ENCODE measurements around the gene MAFG. TPM values are rescaled to one million over a fixed set of nuclear protein-coding genes. Genes with fewer than 3 reads are reported as not detected.

The MAFG gene
- total RNA-seq, 1 experiment from 2014 or later = 49.7 TPM

DNA sequence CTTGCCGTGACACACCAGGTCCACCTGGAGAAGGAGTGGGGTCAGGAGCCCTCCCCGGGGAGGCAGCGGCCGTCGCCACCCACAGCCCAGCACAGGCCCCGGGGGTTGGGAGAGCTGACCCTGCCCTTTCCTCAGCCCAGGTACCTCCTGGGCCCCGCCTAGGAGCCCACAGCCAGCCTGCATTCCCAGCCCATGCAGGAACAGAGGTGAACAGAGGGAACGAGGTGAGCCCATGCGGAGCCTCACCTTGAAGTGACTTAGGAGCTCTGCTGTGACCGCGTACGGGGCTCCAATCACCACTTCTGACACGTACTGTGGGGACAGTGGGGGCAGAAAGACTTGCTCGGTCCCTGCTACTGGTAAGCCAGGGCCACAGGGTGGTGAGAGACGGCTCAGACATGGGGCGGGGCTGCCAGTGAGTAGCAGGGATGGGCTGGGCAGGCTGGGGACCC lies 22.1 kb downstream of the MAFG start:
- no TSS peak for BruUV-seq (replicated peaks)
- CTCF ChIA-PET = no interaction called here
- H3K36me3 ChIP-seq (ENCODE audit: insufficient read depth, low read length, poor library complexity, severe bottlenecking) = peaks cover 30% of the 10 kb centered on the region

DNA sequence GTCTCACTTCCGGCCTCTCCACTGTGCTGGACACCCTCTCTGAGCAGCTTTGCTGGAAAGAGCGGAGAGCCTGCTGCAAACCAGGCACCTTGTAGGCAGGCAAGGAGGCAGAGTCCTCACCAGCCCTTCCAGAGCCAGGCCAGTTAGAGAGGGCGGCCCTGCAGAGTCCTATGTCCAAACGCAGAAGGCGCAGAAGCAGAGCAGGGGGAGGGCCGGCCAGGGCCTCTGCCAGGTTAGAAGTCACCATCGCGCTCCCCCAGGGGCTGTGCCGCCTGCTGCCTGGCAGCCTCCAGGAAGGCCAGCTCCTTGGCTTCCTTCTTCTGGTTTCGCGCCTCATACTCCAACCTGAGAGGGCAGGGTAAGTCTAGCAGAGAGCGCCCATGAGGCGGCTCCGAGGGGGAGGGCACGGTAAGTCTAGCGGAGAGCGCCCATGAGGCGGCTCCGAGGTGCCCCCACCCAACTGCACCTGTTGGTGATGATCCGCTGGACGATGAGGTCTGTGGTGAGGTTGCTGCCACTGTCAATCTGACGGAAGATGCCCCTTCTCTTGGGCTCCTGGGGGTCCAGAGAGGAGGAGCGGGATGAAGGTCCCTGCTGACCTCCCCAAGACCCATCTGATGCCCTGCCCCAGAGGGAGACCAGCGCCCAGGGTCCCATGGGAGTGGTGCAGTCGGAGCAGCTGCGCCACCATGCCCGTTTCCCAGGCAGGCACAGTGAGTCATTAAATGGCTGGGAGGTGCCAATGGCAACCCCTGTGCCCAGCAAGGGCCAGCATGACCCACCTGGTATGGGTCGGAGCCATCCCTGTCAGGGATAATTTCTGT lies 22.7 kb downstream of the MAFG start:
- Histone ChIP-seq H3K4me3 (ENCODE audit: low read depth, low read length, poor library complexity, severe bottlenecking) (no peak overlapping the region), H3K27ac (ENCODE audit: low read depth, low read length, poor library complexity, severe bottlenecking) (no peak overlapping the region), H3K9me3 (ENCODE audit: low read depth, low read length, poor library complexity, severe bottlenecking) (no peaks in the 10 kb centered on the region), H3K27me3 (replicated peaks; ENCODE audit: insufficient read depth, low read depth, low read length, poor library complexity) (no peaks in the 10 kb centered on the region), H3K4me1 (ENCODE audit: insufficient read depth, low read length, poor library complexity, severe bottlenecking) (peaks cover 5% of the 10 kb centered on the region), H3K36me3 (ENCODE audit: insufficient read depth, low read length, poor library complexity, severe bottlenecking) (peaks cover 33% of the 10 kb centered on the region)
- TF ChIP-seq EZH2 (IDR thresholded peaks at IDR 0.05; ENCODE audit: borderline replicate concordance, low read depth, low read length, poor library complexity, severe bottlenecking) = no peak
- TF ChIP-seq, protein P1, sequence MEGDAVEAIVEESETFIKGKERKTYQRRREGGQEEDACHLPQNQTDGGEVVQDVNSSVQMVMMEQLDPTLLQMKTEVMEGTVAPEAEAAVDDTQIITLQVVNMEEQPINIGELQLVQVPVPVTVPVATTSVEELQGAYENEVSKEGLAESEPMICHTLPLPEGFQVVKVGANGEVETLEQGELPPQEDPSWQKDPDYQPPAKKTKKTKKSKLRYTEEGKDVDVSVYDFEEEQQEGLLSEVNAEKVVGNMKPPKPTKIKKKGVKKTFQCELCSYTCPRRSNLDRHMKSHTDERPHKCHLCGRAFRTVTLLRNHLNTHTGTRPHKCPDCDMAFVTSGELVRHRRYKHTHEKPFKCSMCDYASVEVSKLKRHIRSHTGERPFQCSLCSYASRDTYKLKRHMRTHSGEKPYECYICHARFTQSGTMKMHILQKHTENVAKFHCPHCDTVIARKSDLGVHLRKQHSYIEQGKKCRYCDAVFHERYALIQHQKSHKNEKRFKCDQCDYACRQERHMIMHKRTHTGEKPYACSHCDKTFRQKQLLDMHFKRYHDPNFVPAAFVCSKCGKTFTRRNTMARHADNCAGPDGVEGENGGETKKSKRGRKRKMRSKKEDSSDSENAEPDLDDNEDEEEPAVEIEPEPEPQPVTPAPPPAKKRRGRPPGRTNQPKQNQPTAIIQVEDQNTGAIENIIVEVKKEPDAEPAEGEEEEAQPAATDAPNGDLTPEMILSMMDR (conservative IDR thresholded peaks at IDR 0.05; ENCODE audit: low read depth, low read length) = no peak
- no peak for DNase-seq (ENCODE audit: low spot score)
- intact Hi-C loops (cut with micrococcal nuclease; ENCODE audit: unreplicated experiment) = no loop called here
- CTCF ChIA-PET = no interaction called here
- BruUV-seq (replicated peaks) = TSS peak; percentile 33
- POLR2A ChIA-PET (ENCODE audit: low non-redundant PET) = no interaction called here

More for the DNA sequence above, 22.1 kb downstream of the MAFG start:
- H3K4me3 ChIP-seq (ENCODE audit: low read depth, low read length, poor library complexity, severe bottlenecking) = no peak overlapping the region
- intact Hi-C loops (cut with micrococcal nuclease; ENCODE audit: unreplicated experiment) = no loop called here
- no peak for DNase-seq (ENCODE audit: low spot score)
- no peak overlapping the region for H3K27ac ChIP-seq (ENCODE audit: low read depth, low read length, poor library complexity, severe bottlenecking)
- POLR2A ChIA-PET (ENCODE audit: low non-redundant PET) = no interaction called here
- H3K4me1 ChIP-seq (ENCODE audit: insufficient read depth, low read length, poor library complexity, severe bottlenecking) = peaks cover 10% of the 10 kb centered on the region
- TF ChIP-seq, protein P1 (conservative IDR thresholded peaks at IDR 0.05; ENCODE audit: low read depth, low read length) = no peak
- TF ChIP-seq EZH2 (IDR thresholded peaks at IDR 0.05; ENCODE audit: borderline replicate concordance, low read depth, low read length, poor library complexity, severe bottlenecking) = no peak
- no peaks in the 10 kb centered on the region for H3K9me3 ChIP-seq (ENCODE audit: low read depth, low read length, poor library complexity, severe bottlenecking)
- no peaks in the 10 kb centered on the region for H3K27me3 ChIP-seq (replicated peaks; ENCODE audit: insufficient read depth, low read depth, low read length, poor library complexity)

DNA sequence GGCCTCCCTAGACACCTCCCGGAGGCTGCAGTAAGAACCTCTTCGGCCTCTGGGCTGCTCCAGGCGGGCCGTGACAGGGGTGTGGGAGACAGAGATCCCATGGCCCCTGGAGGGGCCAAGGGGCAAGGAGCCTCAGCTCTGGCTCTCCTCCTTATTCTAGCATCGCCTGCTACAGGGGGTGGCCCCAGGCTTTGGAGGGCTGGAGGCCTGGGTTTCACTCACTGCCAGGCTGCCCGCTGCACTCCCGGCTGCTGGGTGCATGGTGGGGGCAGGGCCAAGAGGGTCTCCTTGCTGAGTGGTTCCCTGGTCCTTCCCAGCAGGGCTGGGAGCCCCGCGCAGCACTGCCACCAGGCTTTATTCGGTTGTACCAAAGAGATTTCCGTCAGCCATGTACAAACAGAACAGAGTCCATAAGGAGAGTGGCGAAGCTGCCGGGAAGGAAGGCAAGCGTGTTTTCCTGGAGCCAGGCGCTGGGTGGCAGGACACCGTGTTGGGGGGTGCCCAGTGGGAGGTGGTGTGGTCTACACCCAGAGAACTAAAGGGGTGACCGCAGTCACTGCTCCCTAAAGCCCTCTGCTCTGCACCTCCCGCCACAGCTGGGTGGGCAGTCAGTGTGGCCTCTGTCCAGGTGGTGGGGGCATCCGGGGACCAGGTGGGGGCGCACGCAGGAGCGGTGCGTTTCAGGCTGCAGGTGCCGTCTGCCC lies 23.5 kb downstream of the MAFG start:
- Histone ChIP-seq H3K27ac (ENCODE audit: low read depth, low read length, poor library complexity, severe bottlenecking) (no peak overlapping the region), H3K27me3 (replicated peaks; ENCODE audit: insufficient read depth, low read depth, low read length, poor library complexity) (no peaks in the 10 kb centered on the region), H3K4me3 (ENCODE audit: low read depth, low read length, poor library complexity, severe bottlenecking) (no peak overlapping the region), H3K4me1 (ENCODE audit: insufficient read depth, low read length, poor library complexity, severe bottlenecking) (peaks cover 6% of the 10 kb centered on the region), H3K36me3 (ENCODE audit: insufficient read depth, low read length, poor library complexity, severe bottlenecking) (peaks cover 35% of the 10 kb centered on the region), H3K9me3 (ENCODE audit: low read depth, low read length, poor library complexity, severe bottlenecking) (no peaks in the 10 kb centered on the region)
- intact Hi-C loops (cut with micrococcal nuclease; ENCODE audit: unreplicated experiment) = no loop called here
- no TSS peak for BruUV-seq (replicated peaks)
- ChIA-PET CTCF (no interaction called here), POLR2A (ENCODE audit: low non-redundant PET) (no interaction called here)
- no peak for TF ChIP-seq EZH2 (IDR thresholded peaks at IDR 0.05; ENCODE audit: borderline replicate concordance, low read depth, low read length, poor library complexity, severe bottlenecking)
- DNase-seq (ENCODE audit: low spot score) = no peak
